Gastrocnemius medialis (tissue), 4 donors: ENCODE measurements around the gene ZNF135.

Source experiments
- CTCF ChIP-seq, 5 experiments: fragments of 450-650 bp in 3 of 5; fragments of 200-600 bp in 2 of 5; sonication (generic) in 2 of 5; IDR thresholded peaks in 4 of 5; conservative IDR thresholded peaks in 1 of 5; 1 replicate in 4 of 5; 2 replicates in 1 of 5; pipeline ENCODE4 v1.5.1; 2016 to 2019; ENCODE audit warnings: antibody characterized with exemption in 5 of 5, mild to moderate bottlenecking in 3 of 5, moderate library complexity in 3 of 5
- POLR2A ChIP-seq, 2 donors: fragments of 450-650 bp; IDR thresholded peaks; one replicate each; pipeline ENCODE4 v1.6.1; 2017; ENCODE audit warnings: antibody characterized with exemption in 2 of 2, mild to moderate bottlenecking in 2 of 2, moderate library complexity in 2 of 2

- TF ChIP-seq POLR2A (IDR thresholded peaks at IDR 0.05), result no peak
- TF ChIP-seq CTCF (IDR thresholded peaks at IDR 0.05 in 4 of 5, conservative IDR thresholded peaks at IDR 0.05 in 1 of 5), result no peak
These were observed 34.4 kb upstream of the ZNF135 start for GRCh38 chr19:58024661-58025060.
